GM23338 (cell line): ENCODE data around the gene TRIM59.

ENCODE experiments used
- CREB1 ChIP-seq: fragments of 250-450 bp; sonication (Bioruptor Pico); IDR thresholded peaks from 2 replicates; pipeline ENCODE4 v1.5.0; 2020; ENCODE audit warnings: low read depth, mild to moderate bottlenecking, moderate library complexity
- CTCF ChIP-seq, 2 experiments: fragments of 200-600 bp in 1 of 2; sonication (generic) in 1 of 2; conservative IDR thresholded peaks; 2 replicates each; pipeline versions ENCODE4 v1.5.1 to v1.6.1; 2016 to 2017; ENCODE audit warnings: antibody characterized with exemption in 2 of 2, low read depth in 2 of 2, mild to moderate bottlenecking in 2 of 2, moderate library complexity in 1 of 2
- ETS1 ChIP-seq: IDR thresholded peaks from 2 replicates; pipeline ENCODE4 v1.6.1; 2016; ENCODE audit warnings: antibody characterized with exemption
- EZH2 ChIP-seq: fragments of 200-600 bp; sonication (generic); IDR thresholded peaks from one replicate; pipeline ENCODE4 v1.8.0; 2017; ENCODE audit warnings: antibody characterized with exemption, mild to moderate bottlenecking, low read depth; ENCODE audit not compliant: unreplicated experiment
- EZH2phosphoT487 ChIP-seq: fragments of 200-600 bp; sonication (generic); IDR thresholded peaks from one replicate; pipeline ENCODE4 v1.8.1; 2018; ENCODE audit warnings: antibody characterized with exemption; ENCODE audit not compliant: unreplicated experiment
- JUNB ChIP-seq: IDR thresholded peaks from one replicate; pipeline ENCODE4 v1.6.1; 2016; ENCODE audit warnings: antibody characterized with exemption; ENCODE audit not compliant: unreplicated experiment
- POLR2AphosphoS5 ChIP-seq: IDR thresholded peaks from 2 replicates; pipeline ENCODE4 v1.6.1; 2016; ENCODE audit warnings: antibody characterized with exemption, low read depth
- REST ChIP-seq: IDR thresholded peaks from one replicate; pipeline ENCODE4 v1.6.1; 2018; ENCODE audit warnings: antibody characterized with exemption; ENCODE audit not compliant: unreplicated experiment
- STAT1 ChIP-seq: IDR thresholded peaks from one replicate; pipeline ENCODE4 v1.6.1; 2016; ENCODE audit warnings: antibody characterized with exemption; ENCODE audit not compliant: unreplicated experiment
- ZNF114 ChIP-seq: fragments of 250-450 bp; sonication (Bioruptor Pico); IDR thresholded peaks from 2 replicates; pipeline ENCODE4 v1.5.0; 2020; ENCODE audit warnings: mild to moderate bottlenecking, moderate library complexity
- ZNF331 ChIP-seq: fragments of 250-450 bp; sonication (Bioruptor Pico); IDR thresholded peaks from 2 replicates; pipeline ENCODE4 v1.5.0; 2020; ENCODE audit warnings: low read depth, mild to moderate bottlenecking, moderate library complexity
- TF ChIP-seq, protein P1 (sequence below): fragments of 250-450 bp; sonication (Bioruptor Pico); IDR thresholded peaks from 2 replicates; pipeline ENCODE4 v1.5.0; 2020; ENCODE audit warnings: mild to moderate bottlenecking, moderate library complexity

- no peak for TF ChIP-seq CTCF (conservative IDR thresholded peaks at IDR 0.05; ENCODE audit: low read depth in 2 of 2)
- no peak for TF ChIP-seq POLR2AphosphoS5
- no peak for TF ChIP-seq CREB1 (CRISPR knock-in tag)
- no peak for TF ChIP-seq EZH2
- no peak for TF ChIP-seq ETS1
- TF ChIP-seq EZH2phosphoT487 = no peak
- no peak for TF ChIP-seq REST
- TF ChIP-seq, protein P1, sequence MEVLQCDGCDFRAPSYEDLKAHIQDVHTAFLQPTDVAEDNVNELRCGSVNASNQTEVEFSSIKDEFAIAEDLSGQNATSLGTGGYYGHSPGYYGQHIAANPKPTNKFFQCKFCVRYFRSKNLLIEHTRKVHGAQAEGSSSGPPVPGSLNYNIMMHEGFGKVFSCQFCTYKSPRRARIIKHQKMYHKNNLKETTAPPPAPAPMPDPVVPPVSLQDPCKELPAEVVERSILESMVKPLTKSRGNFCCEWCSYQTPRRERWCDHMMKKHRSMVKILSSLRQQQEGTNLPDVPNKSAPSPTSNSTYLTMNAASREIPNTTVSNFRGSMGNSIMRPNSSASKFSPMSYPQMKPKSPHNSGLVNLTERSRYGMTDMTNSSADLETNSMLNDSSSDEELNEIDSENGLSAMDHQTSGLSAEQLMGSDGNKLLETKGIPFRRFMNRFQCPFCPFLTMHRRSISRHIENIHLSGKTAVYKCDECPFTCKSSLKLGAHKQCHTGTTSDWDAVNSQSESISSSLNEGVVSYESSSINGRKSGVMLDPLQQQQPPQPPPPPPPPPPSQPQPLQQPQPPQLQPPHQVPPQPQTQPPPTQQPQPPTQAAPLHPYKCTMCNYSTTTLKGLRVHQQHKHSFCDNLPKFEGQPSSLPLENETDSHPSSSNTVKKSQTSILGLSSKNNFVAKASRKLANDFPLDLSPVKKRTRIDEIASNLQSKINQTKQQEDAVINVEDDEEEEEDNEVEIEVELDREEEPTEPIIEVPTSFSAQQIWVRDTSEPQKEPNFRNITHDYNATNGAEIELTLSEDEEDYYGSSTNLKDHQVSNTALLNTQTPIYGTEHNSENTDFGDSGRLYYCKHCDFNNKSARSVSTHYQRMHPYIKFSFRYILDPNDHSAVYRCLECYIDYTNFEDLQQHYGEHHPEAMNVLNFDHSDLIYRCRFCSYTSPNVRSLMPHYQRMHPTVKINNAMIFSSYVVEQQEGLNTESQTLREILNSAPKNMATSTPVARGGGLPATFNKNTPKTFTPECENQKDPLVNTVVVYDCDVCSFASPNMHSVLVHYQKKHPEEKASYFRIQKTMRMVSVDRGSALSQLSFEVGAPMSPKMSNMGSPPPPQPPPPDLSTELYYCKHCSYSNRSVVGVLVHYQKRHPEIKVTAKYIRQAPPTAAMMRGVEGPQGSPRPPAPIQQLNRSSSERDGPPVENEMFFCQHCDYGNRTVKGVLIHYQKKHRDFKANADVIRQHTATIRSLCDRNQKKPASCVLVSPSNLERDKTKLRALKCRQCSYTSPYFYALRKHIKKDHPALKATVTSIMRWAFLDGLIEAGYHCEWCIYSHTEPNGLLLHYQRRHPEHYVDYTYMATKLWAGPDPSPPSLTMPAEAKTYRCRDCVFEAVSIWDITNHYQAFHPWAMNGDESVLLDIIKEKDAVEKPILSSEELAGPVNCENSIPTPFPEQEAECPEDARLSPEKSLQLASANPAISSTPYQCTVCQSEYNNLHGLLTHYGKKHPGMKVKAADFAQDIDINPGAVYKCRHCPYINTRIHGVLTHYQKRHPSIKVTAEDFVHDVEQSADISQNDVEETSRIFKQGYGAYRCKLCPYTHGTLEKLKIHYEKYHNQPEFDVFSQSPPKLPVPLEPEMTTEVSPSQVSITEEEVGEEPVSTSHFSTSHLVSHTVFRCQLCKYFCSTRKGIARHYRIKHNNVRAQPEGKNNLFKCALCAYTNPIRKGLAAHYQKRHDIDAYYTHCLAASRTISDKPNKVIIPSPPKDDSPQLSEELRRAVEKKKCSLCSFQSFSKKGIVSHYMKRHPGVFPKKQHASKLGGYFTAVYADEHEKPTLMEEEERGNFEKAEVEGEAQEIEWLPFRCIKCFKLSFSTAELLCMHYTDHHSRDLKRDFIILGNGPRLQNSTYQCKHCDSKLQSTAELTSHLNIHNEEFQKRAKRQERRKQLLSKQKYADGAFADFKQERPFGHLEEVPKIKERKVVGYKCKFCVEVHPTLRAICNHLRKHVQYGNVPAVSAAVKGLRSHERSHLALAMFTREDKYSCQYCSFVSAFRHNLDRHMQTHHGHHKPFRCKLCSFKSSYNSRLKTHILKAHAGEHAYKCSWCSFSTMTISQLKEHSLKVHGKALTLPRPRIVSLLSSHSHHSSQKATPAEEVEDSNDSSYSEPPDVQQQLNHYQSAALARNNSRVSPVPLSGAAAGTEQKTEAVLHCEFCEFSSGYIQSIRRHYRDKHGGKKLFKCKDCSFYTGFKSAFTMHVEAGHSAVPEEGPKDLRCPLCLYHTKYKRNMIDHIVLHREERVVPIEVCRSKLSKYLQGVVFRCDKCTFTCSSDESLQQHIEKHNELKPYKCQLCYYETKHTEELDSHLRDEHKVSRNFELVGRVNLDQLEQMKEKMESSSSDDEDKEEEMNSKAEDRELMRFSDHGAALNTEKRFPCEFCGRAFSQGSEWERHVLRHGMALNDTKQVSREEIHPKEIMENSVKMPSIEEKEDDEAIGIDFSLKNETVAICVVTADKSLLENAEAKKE (CRISPR knock-in tag) = no peak
- no peak for TF ChIP-seq ZNF331 (CRISPR knock-in tag)
- no peak for TF ChIP-seq STAT1
- no peak for TF ChIP-seq ZNF114 (CRISPR knock-in tag)
- no peak for TF ChIP-seq JUNB
Measured at GRCh38 chr3:160481856-160482255, 32.3 kb upstream of the TRIM59 start.
